Endothelial cell of umbilical vein (primary cell): ENCODE data around the gene STAP1. TPM values are rescaled to one million over a fixed set of nuclear protein-coding genes. Genes with fewer than 3 reads are reported as not detected.

ENCODE experiments used
- BruUV-seq: library from RNA; stranded (reverse); fragments of 400-500 nt; replicated peaks from 2 replicates; lab custom pipeline; 2021; lab: Mats Ljungman, UMichigan
- CTCF ChIA-PET: fragments of 300-600, 350-600 bp; sonication (Branson Sonifier 250); formaldehyde crosslinking; loops from one replicate; lab custom pipeline; 2021; ENCODE audit warnings: antibody characterized with exemption, inconsistent platforms; lab: Charles Lee
- POLR2A ChIA-PET: fragments of 300-600, 350-600 bp; sonication (Branson Sonifier 250); formaldehyde crosslinking; loops from one replicate; lab custom pipeline; 2021; ENCODE audit warnings: antibody characterized with exemption, inconsistent platforms; lab: Charles Lee
- DNase-seq: peaks from one replicate; pipeline ENCODE4 v3.0.0-alpha.2; 2011; ENCODE audit warnings: low read depth, low spot score
- FAIRE-seq: peaks from 2 replicates; lab custom pipeline; 2011; peaks lifted over from hg19 to GRCh38; lab: Jason Lieb, UNC
- H2AFZ ChIP-seq: 2 replicates; pipeline ENCODE4 v1.6.0; 2012; ENCODE audit warnings: low read depth, low read length, control low read depth, inconsistent platforms
- H3K27ac ChIP-seq: 2 replicates; pipeline ENCODE4 v1.5.1; 2011; ENCODE audit warnings: low read depth, mild to moderate bottlenecking, control low read depth, low read length, moderate library complexity; ENCODE audit not compliant: insufficient read depth
- H3K27me3 ChIP-seq, 2 experiments: 2 replicates each; pipeline versions ENCODE4 v1.6.0 to v1.6.1; 2011; ENCODE audit warnings: low read length in 2 of 2, mixed read lengths in 1 of 2; ENCODE audit not compliant: control insufficient read depth in 2 of 2, insufficient read depth in 2 of 2
- H3K36me3 ChIP-seq, 2 experiments: 2 replicates in 1 of 2; 3 replicates in 1 of 2; pipeline ENCODE4 v1.5.1; 2011; ENCODE audit warnings: low read length in 2 of 2, mild to moderate bottlenecking in 1 of 2, moderate library complexity in 1 of 2; ENCODE audit not compliant: control insufficient read depth in 2 of 2, insufficient read depth in 2 of 2; ENCODE audit errors: extremely low read depth in 1 of 2
- H3K4me1 ChIP-seq: 3 replicates; pipeline ENCODE4 v1.5.1; 2011; ENCODE audit warnings: mild to moderate bottlenecking, low read length; ENCODE audit not compliant: control insufficient read depth, insufficient read depth; ENCODE audit errors: extremely low read depth
- H3K4me2 ChIP-seq: 2 replicates; pipeline ENCODE4 v1.6.1; 2011; ENCODE audit warnings: low read length, control low read depth, mixed read lengths; ENCODE audit not compliant: insufficient read depth
- H3K4me3 ChIP-seq, 3 experiments: fragments of 200-600 bp in 1 of 3; sonication (generic), shearing (Covaris generic) in 1 of 3; replicated peaks in 1 of 3; 2 replicates each; pipeline ENCODE4 v1.5.1; 2011 to 2016; ENCODE audit warnings: control low read depth in 3 of 3, low read length in 3 of 3, mild to moderate bottlenecking in 2 of 3, inconsistent platforms in 1 of 3, low read depth in 1 of 3, moderate library complexity in 1 of 3; ENCODE audit not compliant: insufficient read depth in 1 of 3
- H3K79me2 ChIP-seq: 2 replicates; pipeline ENCODE4 v1.6.0; 2012; ENCODE audit warnings: low read length, inconsistent platforms; ENCODE audit not compliant: control insufficient read depth, insufficient read depth
- H3K9ac ChIP-seq: replicated peaks from 2 replicates; pipeline ENCODE3; 2011; ENCODE audit warnings: low read length, control low read depth; ENCODE audit not compliant: insufficient read depth; ENCODE audit errors: extremely low read depth
- H3K9me1 ChIP-seq: replicated peaks from 3 replicates; pipeline ENCODE4 v1.6.0; 2011; ENCODE audit warnings: mild to moderate bottlenecking, low read length; ENCODE audit not compliant: control insufficient read depth, insufficient read depth; ENCODE audit errors: extremely low read depth
- H3K9me3 ChIP-seq: replicated peaks from 2 replicates; pipeline ENCODE4 v1.5.1; 2012; ENCODE audit warnings: low read length, inconsistent platforms; ENCODE audit not compliant: control insufficient read depth, insufficient read depth
- H4K20me1 ChIP-seq: replicated peaks from 2 replicates; pipeline ENCODE3; 2011; ENCODE audit warnings: mild to moderate bottlenecking, low read length; ENCODE audit not compliant: control insufficient read depth, insufficient read depth; ENCODE audit errors: extremely low read depth
- EZH2 ChIP-seq: IDR thresholded peaks from 2 replicates; pipeline ENCODE4 v1.6.1; 2012; ENCODE audit warnings: borderline replicate concordance, low read depth, mild to moderate bottlenecking, moderate library complexity, low read length, inconsistent platforms; ENCODE audit not compliant: severe bottlenecking
- FOS ChIP-seq: IDR thresholded peaks from 2 replicates; pipeline ENCODE4 v1.6.1; 2011; ENCODE audit warnings: mild to moderate bottlenecking, low read length, moderate library complexity, borderline replicate concordance; ENCODE audit not compliant: insufficient read depth
- GATA2 ChIP-seq: IDR thresholded peaks from 2 replicates; pipeline ENCODE4 v1.7.0; 2011; ENCODE audit warnings: low read depth, mild to moderate bottlenecking, moderate library complexity, mixed read lengths, low read length; ENCODE audit not compliant: insufficient read length, insufficient read depth
- JUN ChIP-seq: IDR thresholded peaks from 2 replicates; pipeline ENCODE4 v1.6.1; 2011; ENCODE audit warnings: borderline replicate concordance, low read depth; ENCODE audit not compliant: insufficient read length, insufficient read depth
- MAX ChIP-seq: IDR thresholded peaks from 2 replicates; pipeline ENCODE4 v1.6.1; 2011; ENCODE audit not compliant: insufficient read depth, insufficient read length
- MYC ChIP-seq: IDR thresholded peaks from one replicate; pipeline ENCODE4 v1.6.1; 2011; ENCODE audit warnings: mild to moderate bottlenecking, low read depth, low read length
- POLR2A ChIP-seq: IDR thresholded peaks from 2 replicates; pipeline ENCODE4 v1.6.1; 2012; ENCODE audit warnings: low read depth, mild to moderate bottlenecking, control low read depth, low read length
- POLR2AphosphoS5 ChIP-seq: IDR thresholded peaks from 2 replicates; pipeline ENCODE4 v1.6.1; 2012; ENCODE audit warnings: low read depth, mild to moderate bottlenecking, control low read depth, low read length, moderate library complexity; ENCODE audit not compliant: insufficient read depth
- dilution Hi-C: fragments of 300-500 bp; cut with MboI; formaldehyde crosslinking; loops from one replicate; pipeline ENCODE4 v1.15.0; 2019; ENCODE audit warnings: low sequenced_read_pairs; ENCODE audit not compliant: extremely low pct_ligation_motif_present
- intact Hi-C: fragments of 100-400 bp; cut with micrococcal nuclease; formaldehyde crosslinking; loops from one replicate; pipeline ENCODE4 v1.10.0; 2022
- polyA plus RNA-seq, 4 experiments: library from polyadenylated mRNA; depleted of rRNA in 3 of 4; stranded (reverse) in 3 of 4; unstranded in 1 of 4; fragments of >200 nt; gene quantifications; 2 replicates each; pipeline versions ENCODE4 v1.2.1 to v1.2.3, GENCODE V29; 2011 to 2012; ENCODE audit warnings: missing spikeins in 1 of 4
- total RNA-seq: library from RNA; stranded (reverse); gene quantifications from 2 replicates; pipeline ENCODE4 v1.2.3, GENCODE V29; 2021
- TF ChIP-seq, protein P1 (sequence below), 2 donors: IDR thresholded peaks; 1 replicate in 1 of 2; 2 replicates in 1 of 2; pipeline ENCODE4 v1.5.1; 2011; ENCODE audit warnings: low read length in 2 of 2, mild to moderate bottlenecking in 2 of 2, moderate library complexity in 2 of 2, control low read depth in 1 of 2, inconsistent platforms in 1 of 2, low read depth in 1 of 2; ENCODE audit not compliant: insufficient read depth in 1 of 2; ENCODE audit errors: extremely low read depth in 1 of 2

The STAP1 gene
- total and polyA plus RNA-seq, 2 donors (not counting 3 experiments of a cell fraction or from before 2014, with no cell fraction given), result not detected

DNA sequence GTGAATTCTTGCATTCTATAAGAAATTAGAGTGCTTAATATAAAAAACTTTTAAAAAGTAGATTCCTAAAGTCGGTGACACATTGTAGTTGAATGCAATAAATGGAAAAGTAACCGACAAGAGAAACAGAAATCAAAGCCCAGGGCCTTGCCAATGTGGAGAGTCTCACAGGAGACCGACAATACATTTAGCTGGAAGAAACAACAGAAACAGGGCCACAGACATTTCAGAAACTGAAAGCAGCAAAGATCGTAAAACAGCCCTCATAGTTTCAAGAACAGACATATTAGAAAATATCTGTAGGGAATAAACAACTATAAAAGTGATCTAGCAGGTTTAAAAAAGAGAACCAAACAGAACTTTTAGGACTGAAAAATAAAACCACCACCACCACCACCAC, 49.5 kb downstream of the STAP1 start:
- CTCF ChIA-PET, result interaction anchor here (1.0 kb wide), 1 partner anchor 138 kb away, joined by 4 read pairs; no protein-coding TSS in a partner anchor
- Histone ChIP-seq H3K79me2 (no peaks in the 10 kb centered on the region), H3K9me1 (no peaks in the 10 kb centered on the region), H2AFZ (no peak overlapping the region), H4K20me1 (no peaks in the 10 kb centered on the region), H3K27ac (no peak overlapping the region), H3K9me3 (no peaks in the 10 kb centered on the region), H3K4me3 (no peak overlapping the region), H3K36me3 (no peaks in the 10 kb centered on the region), H3K27me3 (no peaks in the 10 kb centered on the region), H3K4me1 (no peaks in the 10 kb centered on the region), H3K4me2 (no peak overlapping the region), H3K9ac (no peak overlapping the region)
- BruUV-seq, result no TSS peak
- POLR2A ChIA-PET, result no interaction called here
- TF ChIP-seq JUN, result no peak
- TF ChIP-seq, protein P1, sequence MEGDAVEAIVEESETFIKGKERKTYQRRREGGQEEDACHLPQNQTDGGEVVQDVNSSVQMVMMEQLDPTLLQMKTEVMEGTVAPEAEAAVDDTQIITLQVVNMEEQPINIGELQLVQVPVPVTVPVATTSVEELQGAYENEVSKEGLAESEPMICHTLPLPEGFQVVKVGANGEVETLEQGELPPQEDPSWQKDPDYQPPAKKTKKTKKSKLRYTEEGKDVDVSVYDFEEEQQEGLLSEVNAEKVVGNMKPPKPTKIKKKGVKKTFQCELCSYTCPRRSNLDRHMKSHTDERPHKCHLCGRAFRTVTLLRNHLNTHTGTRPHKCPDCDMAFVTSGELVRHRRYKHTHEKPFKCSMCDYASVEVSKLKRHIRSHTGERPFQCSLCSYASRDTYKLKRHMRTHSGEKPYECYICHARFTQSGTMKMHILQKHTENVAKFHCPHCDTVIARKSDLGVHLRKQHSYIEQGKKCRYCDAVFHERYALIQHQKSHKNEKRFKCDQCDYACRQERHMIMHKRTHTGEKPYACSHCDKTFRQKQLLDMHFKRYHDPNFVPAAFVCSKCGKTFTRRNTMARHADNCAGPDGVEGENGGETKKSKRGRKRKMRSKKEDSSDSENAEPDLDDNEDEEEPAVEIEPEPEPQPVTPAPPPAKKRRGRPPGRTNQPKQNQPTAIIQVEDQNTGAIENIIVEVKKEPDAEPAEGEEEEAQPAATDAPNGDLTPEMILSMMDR (IDR thresholded peaks at IDR 0.05; ENCODE audit: extremely low read depth in 1 of 2, insufficient read depth in 1 of 2, low read depth in 1 of 2, low read length in 2 of 2), result no peak
- DNase-seq (no peak), FAIRE-seq (no peak)
- intact Hi-C loops (no loop called here), dilution Hi-C loops (no loop called here)

DNA sequence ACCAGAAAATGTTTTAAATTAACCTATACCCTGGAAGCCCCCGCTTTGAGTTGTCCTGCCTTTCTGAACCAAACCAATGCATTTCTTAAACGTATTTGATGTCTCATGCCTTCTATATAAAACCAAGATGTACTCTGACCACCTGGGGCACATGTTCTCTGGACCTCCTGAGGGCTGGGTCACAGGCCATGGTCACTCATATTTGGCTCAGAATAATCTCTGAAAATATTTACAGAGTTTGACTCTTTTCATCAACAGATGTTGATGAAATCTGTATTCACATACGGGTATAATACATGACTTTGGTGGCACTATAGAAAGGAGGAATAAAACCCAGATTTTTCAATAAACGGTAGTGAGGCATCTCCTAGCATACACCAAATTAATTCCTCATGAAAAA, 55.7 kb downstream of the STAP1 start:
- no peak for FAIRE-seq
- dilution Hi-C loops, result no loop called here
- TF ChIP-seq POLR2A (no peak), EZH2 (no peak), MYC (no peak), POLR2AphosphoS5 (no peak), JUN (no peak), MAX (no peak), FOS (no peak), GATA2 (no peak)
- TF ChIP-seq, protein P1 (IDR thresholded peaks at IDR 0.05; ENCODE audit: extremely low read depth in 1 of 2, insufficient read depth in 1 of 2, low read depth in 1 of 2, low read length in 2 of 2), result no peak

More for the DNA sequence above, 55.7 kb downstream of the STAP1 start:
- intact Hi-C loops, result no loop called here
- H3K4me2 ChIP-seq, result no peak overlapping the region
- H4K20me1 ChIP-seq, result no peaks in the 10 kb centered on the region
- H3K4me3 ChIP-seq, result no peak overlapping the region
- H3K4me1 ChIP-seq, result no peaks in the 10 kb centered on the region
- no peak overlapping the region for H3K27ac ChIP-seq
- DNase-seq, result no peak
- no peaks in the 10 kb centered on the region for H3K79me2 ChIP-seq
- POLR2A ChIA-PET, result no interaction called here
- peaks cover 0 to 4% of the 10 kb centered on the region in 2 experiments for H3K36me3 ChIP-seq
- H3K9ac ChIP-seq, result no peak overlapping the region
- no TSS peak for BruUV-seq
- H3K9me1 ChIP-seq, result no peaks in the 10 kb centered on the region
- no peaks in the 10 kb centered on the region for H3K9me3 ChIP-seq
- no peaks in the 10 kb centered on the region for H3K27me3 ChIP-seq
- CTCF ChIA-PET, result interaction anchor here (1.6 kb wide), 1 partner anchor 12 kb away, joined by 3 read pairs; no protein-coding TSS in a partner anchor
- H2AFZ ChIP-seq, result no peak overlapping the region
